SJCRH30 (cell line): ENCODE measurements around the gene COL27A1. TPM values are rescaled to one million over a fixed set of nuclear protein-coding genes. Genes with fewer than 3 reads are reported as not detected.
"Not testable (repeated sequence)": the region's sequence is repeated elsewhere in the genome, so short reads cannot be mapped to it uniquely, and the experiment has no call there.

Source experiments
- DNase-seq, 2 experiments: peaks; one replicate each; pipeline ENCODE4 v3.0.0-alpha.2; 2015 to 2020
- H3K27ac ChIP-seq: fragments of 250-450 bp; sonication (Bioruptor Pico); 2 replicates; pipeline ENCODE4 v1.5.1; 2020; ENCODE audit warnings: mild to moderate bottlenecking, moderate library complexity
- H3K27me3 ChIP-seq: fragments of 250-450 bp; sonication (Bioruptor Pico); 2 replicates; pipeline ENCODE4 v1.5.1; 2020; ENCODE audit warnings: mild to moderate bottlenecking, moderate library complexity
- H3K36me3 ChIP-seq: fragments of 250-450 bp; sonication (Bioruptor Pico); 2 replicates; pipeline ENCODE4 v1.5.1; 2020; ENCODE audit warnings: mild to moderate bottlenecking, moderate library complexity
- H3K4me1 ChIP-seq: fragments of 250-450 bp; sonication (Bioruptor Pico); 2 replicates; pipeline ENCODE4 v1.5.1; 2020; ENCODE audit warnings: mild to moderate bottlenecking, moderate library complexity
- H3K4me3 ChIP-seq: fragments of 250-450 bp; sonication (Bioruptor Pico); 2 replicates; pipeline ENCODE4 v1.5.1; 2020; ENCODE audit warnings: mild to moderate bottlenecking, moderate library complexity
- H3K9me3 ChIP-seq: fragments of 250-450 bp; sonication (Bioruptor Pico); replicated peaks from 2 replicates; pipeline ENCODE4 v1.5.1; 2020; ENCODE audit warnings: mild to moderate bottlenecking, moderate library complexity
- total RNA-seq: library from RNA; depleted of rRNA; stranded (reverse); fragments of >200 nt; shearing (Covaris generic); gene quantifications from 2 replicates; pipeline ENCODE4 v1.2.3, GENCODE V29; 2014

COL27A1 gene
- total RNA-seq, 1 experiment from 2014 or later, result 18.6 TPM

GRCh38 chr9:114314881-114315722, 159.8 kb downstream of the COL27A1 start:
- Histone ChIP-seq H3K27ac (no peak overlapping the region), H3K36me3 (0 out of 2 replicates have a peak, but pooled peaks cover 4% of the 10 kb centered on the region), H3K27me3 (no peaks in the 10 kb centered on the region; the same call in 1 of the 2 replicates), H3K4me1 (no peaks in the 10 kb centered on the region), H3K9me3 (no peaks in the 10 kb centered on the region), H3K4me3 (no peak overlapping the region)
- DNase-seq, result no peak

- H3K27ac ChIP-seq, result no peak overlapping the region
- H3K4me1 ChIP-seq, result no peaks in the 10 kb centered on the region
- H3K9me3 ChIP-seq, result no peaks in the 10 kb centered on the region
- H3K36me3 ChIP-seq, result no peaks in the 10 kb centered on the region
- H3K4me3 ChIP-seq, result no peak overlapping the region
- DNase-seq, result no peak
- H3K27me3 ChIP-seq, result no peaks in the 10 kb centered on the region; the same call in 1 of the 2 replicates
Measured at GRCh38 chr9:114315723-114316363, 160.5 kb downstream of the COL27A1 start.

- Histone ChIP-seq H3K36me3 (no peaks in the 10 kb centered on the region), H3K4me1 (no peaks in the 10 kb centered on the region), H3K27ac (no peak overlapping the region), H3K4me3 (no peak overlapping the region), H3K27me3 (no peaks in the 10 kb centered on the region; the same call in 1 of the 2 replicates), H3K9me3 (no peaks in the 10 kb centered on the region)
- DNase-seq, result no peak
Measured at GRCh38 chr9:114316605-114317230, 161.4 kb downstream of the COL27A1 start.

DNA sequence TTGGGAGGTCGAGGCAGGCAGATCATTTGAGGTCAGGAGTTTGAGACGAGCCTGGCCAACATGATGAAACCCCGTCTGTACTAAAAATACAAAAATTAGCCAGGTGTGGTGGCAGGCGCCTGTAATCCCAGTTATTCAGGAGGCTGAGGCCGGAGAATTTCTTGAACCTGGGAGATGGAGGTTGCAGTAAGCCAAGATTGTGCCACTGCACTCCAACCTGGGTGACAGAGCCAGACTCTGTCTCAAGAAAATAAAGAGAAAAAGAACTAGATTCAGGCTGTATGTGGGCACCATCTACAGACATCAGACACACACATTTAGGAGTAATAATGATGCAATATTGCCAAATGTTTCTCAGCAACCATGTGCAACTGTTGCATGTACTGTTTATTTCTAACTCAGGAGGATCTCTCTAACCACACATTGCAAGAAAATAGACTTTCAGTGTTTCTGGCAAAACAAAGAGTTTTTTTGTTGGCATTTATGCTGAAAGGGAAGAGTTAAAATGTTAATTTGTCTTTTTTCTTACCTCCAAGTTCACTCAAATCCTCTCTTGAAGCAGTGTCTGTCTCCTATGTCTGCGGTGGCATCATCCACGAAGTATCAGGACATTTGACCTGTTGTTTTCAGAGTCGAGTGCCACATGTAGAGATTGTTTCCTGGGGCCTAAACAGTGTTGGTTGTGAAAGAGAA, 162.5 kb downstream of the COL27A1 start:
- DNase-seq, result no peak
- Histone ChIP-seq H3K9me3 (no peaks in the 10 kb centered on the region), H3K27ac (no peak overlapping the region), H3K4me1 (no peaks in the 10 kb centered on the region), H3K36me3 (no peaks in the 10 kb centered on the region), H3K27me3 (no peaks in the 10 kb centered on the region; the same call in 1 of the 2 replicates), H3K4me3 (no peak overlapping the region)

GRCh38 chr9:114318416-114318815, 163.1 kb downstream of the COL27A1 start:
- Histone ChIP-seq H3K4me1 (no peaks in the 10 kb centered on the region), H3K27me3 (no peaks in the 10 kb centered on the region; the same call in 1 of the 2 replicates), H3K36me3 (no peaks in the 10 kb centered on the region), H3K4me3 (no peak overlapping the region), H3K27ac (no peak overlapping the region), H3K9me3 (no peaks in the 10 kb centered on the region)
- DNase-seq, result no peak

DNA sequence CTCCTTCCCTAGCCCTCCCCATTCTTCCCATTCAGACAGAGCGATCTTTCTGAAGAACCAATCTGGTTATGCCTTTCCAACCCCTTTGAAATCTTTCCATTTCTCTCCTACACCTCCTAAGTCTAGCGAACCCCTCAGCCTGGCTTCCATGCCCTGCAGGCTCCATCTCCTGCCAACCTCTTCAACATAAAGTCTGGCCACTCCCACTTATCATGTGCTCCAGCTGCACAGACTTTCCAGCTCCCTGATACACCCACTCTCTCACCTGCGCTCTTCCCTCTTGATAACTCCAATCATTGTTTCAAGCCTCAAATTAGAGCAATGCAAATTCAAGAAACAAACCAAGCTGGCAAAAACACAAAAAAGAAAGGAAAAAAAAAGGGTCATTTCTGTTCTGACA, 163.8 kb downstream of the COL27A1 start:
- no peaks in the 10 kb centered on the region for H3K4me1 ChIP-seq

GRCh38 chr9:114320710-114321109, 165.4 kb downstream of the COL27A1 start:
- not testable (repeated sequence) for DNase-seq, H3K36me3 ChIP-seq, H3K4me3 ChIP-seq, H3K4me1 ChIP-seq, H3K27me3 ChIP-seq, H3K9me3 ChIP-seq, H3K27ac ChIP-seq

More for the DNA sequence above, 163.8 kb downstream of the COL27A1 start:
- H3K27me3 ChIP-seq, result no peaks in the 10 kb centered on the region; the same call in 1 of the 2 replicates
- H3K36me3 ChIP-seq, result no peaks in the 10 kb centered on the region
- no peaks in the 10 kb centered on the region for H3K9me3 ChIP-seq
- DNase-seq, result no peak
- no peak overlapping the region for H3K27ac ChIP-seq
- H3K4me3 ChIP-seq, result no peak overlapping the region

DNA sequence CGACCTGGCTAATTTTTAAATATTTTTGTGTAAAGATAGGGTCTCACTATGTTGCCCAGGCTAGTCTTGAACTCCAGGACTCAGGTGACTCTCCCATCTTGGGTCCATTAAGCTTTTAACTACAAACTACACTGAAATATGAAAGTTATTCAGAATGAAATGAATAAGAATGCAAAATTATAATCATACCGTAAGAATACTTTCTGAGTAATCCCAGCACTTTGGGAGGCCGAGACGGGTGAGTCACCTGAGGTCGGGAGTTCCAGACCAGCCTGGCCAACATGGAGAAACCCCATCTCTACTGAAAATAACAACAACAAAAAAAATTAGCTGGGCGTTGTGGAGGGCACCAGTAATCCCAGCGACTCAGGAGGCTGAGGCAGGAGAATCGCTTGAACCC, 166.4 kb downstream of the COL27A1 start:
- no peak overlapping the region for H3K4me3 ChIP-seq
- H3K4me1 ChIP-seq, result no peaks in the 10 kb centered on the region
- no peaks in the 10 kb centered on the region; the same call in 1 of the 2 replicates for H3K27me3 ChIP-seq
- H3K27ac ChIP-seq, result no peak overlapping the region
- no peak for DNase-seq
- no peaks in the 10 kb centered on the region for H3K9me3 ChIP-seq
- H3K36me3 ChIP-seq, result no peaks in the 10 kb centered on the region

DNA sequence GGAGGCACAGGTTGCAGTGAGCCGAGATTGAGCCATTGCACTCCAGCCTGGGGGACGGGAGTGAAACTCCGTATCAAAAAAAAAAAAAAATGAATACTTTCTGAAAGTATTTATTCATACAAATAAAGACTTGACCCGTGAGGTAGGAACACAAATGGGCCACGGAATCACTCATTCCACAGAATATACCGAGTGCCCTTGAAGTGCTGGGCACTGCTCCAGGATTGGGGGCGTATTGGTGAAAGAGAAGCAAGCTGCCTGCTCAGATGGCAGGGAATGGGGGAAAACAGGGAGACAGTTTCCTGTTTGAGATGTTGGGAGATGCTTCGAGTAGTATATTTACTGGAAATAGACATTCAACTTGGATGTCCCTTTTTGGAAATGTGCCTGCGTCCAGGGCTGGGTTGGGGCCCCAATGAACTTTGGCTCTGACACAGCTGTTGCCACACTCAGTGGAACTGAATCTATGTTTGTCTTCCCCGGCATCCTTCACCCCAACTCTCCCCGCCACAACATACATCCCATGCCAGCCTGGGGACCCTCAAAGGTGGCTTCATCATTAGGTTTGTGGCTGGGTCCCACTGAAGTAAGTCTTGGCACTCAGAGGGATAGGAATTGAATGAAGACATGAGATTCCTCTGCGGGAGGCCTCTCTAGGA, 167.0 kb downstream of the COL27A1 start:
- not testable (repeated sequence) for H3K36me3 ChIP-seq, H3K4me1 ChIP-seq, H3K27ac ChIP-seq, H3K9me3 ChIP-seq, H3K4me3 ChIP-seq, H3K27me3 ChIP-seq, DNase-seq

GRCh38 chr9:114322831-114323531, 167.6 kb downstream of the COL27A1 start, which contains the start of gene ORM1:
TSS of gene ORM1 (plus strand) at chr9:114323098. CDS start at chr9:114323134, 36 bp downstream.
- not testable (repeated sequence) for H3K9me3 ChIP-seq, H3K4me3 ChIP-seq, DNase-seq, H3K27ac ChIP-seq, H3K36me3 ChIP-seq, H3K4me1 ChIP-seq, H3K27me3 ChIP-seq

DNA sequence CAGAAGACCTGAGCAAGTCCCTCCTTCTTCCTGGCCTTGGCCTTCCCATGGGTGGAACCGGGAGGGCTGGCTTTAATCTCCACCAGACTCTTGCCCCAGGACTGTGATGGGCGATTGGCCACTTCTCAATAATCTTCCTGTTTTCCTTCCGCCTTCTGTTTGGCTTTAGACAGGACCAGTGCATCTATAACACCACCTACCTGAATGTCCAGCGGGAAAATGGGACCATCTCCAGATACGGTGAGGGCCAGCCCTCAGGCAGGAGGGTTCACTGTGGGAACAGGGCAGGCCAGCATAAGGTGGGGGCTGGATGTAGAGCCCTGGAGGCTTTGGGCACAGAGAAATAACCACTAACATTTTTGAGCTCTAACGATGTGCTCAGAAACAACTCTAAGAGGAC, 168.5 kb downstream of the COL27A1 start:
- H3K27ac ChIP-seq, H3K36me3 ChIP-seq, H3K27me3 ChIP-seq, DNase-seq, H3K4me3 ChIP-seq, H3K4me1 ChIP-seq, H3K9me3 ChIP-seq: not testable (repeated sequence)

GRCh38 chr9:114324492-114324891, 169.2 kb downstream of the COL27A1 start:
- Histone ChIP-seq H3K9me3 (no peaks in the 10 kb centered on the region), H3K36me3 (no peaks in the 10 kb centered on the region), H3K27ac (no peak overlapping the region), H3K27me3 (no peaks in the 10 kb centered on the region), H3K4me3 (no peak overlapping the region), H3K4me1 (no peaks in the 10 kb centered on the region)
- DNase-seq, result no peak

DNA sequence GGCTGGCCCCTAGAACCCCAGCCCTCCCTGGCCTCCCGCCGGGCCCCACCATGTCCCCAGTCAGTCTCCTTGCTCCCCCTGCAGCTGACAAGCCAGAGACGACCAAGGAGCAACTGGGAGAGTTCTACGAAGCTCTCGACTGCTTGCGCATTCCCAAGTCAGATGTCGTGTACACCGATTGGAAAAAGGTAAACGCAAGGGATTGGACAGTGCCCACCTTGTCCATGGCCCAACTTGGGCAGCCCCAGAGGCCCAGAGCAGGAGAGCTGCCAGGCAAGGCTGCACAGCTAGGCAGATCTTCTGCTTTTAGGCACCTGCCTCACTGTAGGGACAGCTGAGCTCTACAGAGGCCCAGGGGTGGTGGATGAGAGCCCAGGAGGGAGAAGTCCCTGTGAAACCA, 169.6 kb downstream of the COL27A1 start:
- H3K27ac ChIP-seq, H3K36me3 ChIP-seq, H3K4me1 ChIP-seq, H3K4me3 ChIP-seq, H3K9me3 ChIP-seq, DNase-seq, H3K27me3 ChIP-seq: not testable (repeated sequence)
